Mucosa of descending colon (tissue), 3 donors: ENCODE measurements around the gene AGAP3. TPM values are rescaled to one million over a fixed set of nuclear protein-coding genes. Genes with fewer than 3 reads are reported as not detected.

Experiments used
- ATAC-seq: fragments of 200-7000 bp; cut with Tn5 transposase; one replicate; pipeline ENCODE4 v1.9.1; 2020; ENCODE audit warnings: mild to moderate bottlenecking, moderate library complexity
- DNase-seq, 3 donors: peaks; one replicate each; pipeline ENCODE4 v3.0.0-alpha.2; 2020
- H3K36me3 ChIP-seq: fragments of 200-600 bp; one replicate; pipeline ENCODE4 v1.8.0; 2021; ENCODE audit warnings: low read depth, mild to moderate bottlenecking
- H3K4me1 ChIP-seq: fragments of 200-600 bp; one replicate; pipeline ENCODE4 v1.8.0; 2021; ENCODE audit warnings: low read depth, mild to moderate bottlenecking
- H3K4me3 ChIP-seq: fragments of 200-600 bp; one replicate; pipeline ENCODE4 v1.8.0; 2021; ENCODE audit warnings: mild to moderate bottlenecking
- H3K9me3 ChIP-seq: fragments of 200-600 bp; one replicate; pipeline ENCODE4 v1.8.0; 2021; ENCODE audit warnings: mild to moderate bottlenecking
- CTCF ChIP-seq: fragments of 200-600 bp; IDR thresholded peaks from one replicate; pipeline ENCODE4 v1.8.0; 2022; ENCODE audit warnings: antibody characterized with exemption, mild to moderate bottlenecking
- intact Hi-C, 2 donors: fragments of 100-400 bp; cut with DNase I in 1 of 2; cut with micrococcal nuclease in 1 of 2; formaldehyde crosslinking; loops; one replicate each; pipeline versions ENCODE4 v1.11.0 to v1.11.1; 2022; cut with DNase I, micrococcal nuclease
- total RNA-seq, 3 donors: library from RNA; stranded (reverse); fragmentation: NEBNext Ultra II Directional in 2 of 3; extraction: Animal tissue kit (Norgen Biotek cat#: 25700) in 2 of 3; gene quantifications; one replicate each; pipeline versions ENCODE4 v1.2.1 to v1.2.4, GENCODE V29; 2021 to 2023
- donor health status: DM: no; HTN: no; CAD: no; lungs with moderate emphysema.
- donor health status: DM: no; HTN: no; CAD: no.
- donor health status: DM: no; HTN: yes; CAD: no.

Gene AGAP3
- total RNA-seq, 3 donors from 2014 or later: 39.7 to 116 (median 50.6) TPM

- Histone ChIP-seq H3K36me3 (no peaks in the 10 kb centered on the region), H3K4me1 (no peaks in the 10 kb centered on the region), H3K9me3 (no peaks in the 10 kb centered on the region), H3K4me3 (no peak overlapping the region)
- ATAC-seq: no peak
- TF ChIP-seq CTCF: no peak
- DNase-seq: no peak
- intact Hi-C loops: no loop called here
These were observed 48.7 kb downstream of the AGAP3 start for GRCh38 chr7:151134743-151135524.

GRCh38 chr7:151135525-151135845, 49.2 kb downstream of the AGAP3 start:
- no peaks in the 10 kb centered on the region for H3K9me3 ChIP-seq
- no peaks in the 10 kb centered on the region for H3K36me3 ChIP-seq

GRCh38 chr7:151135866-151136843, 49.9 kb downstream of the AGAP3 start:
- no peaks in the 10 kb centered on the region for H3K9me3 ChIP-seq
- H3K36me3 ChIP-seq: no peaks in the 10 kb centered on the region
- no peak overlapping the region for H3K4me3 ChIP-seq
- no peak for TF ChIP-seq CTCF
- no peak for DNase-seq
- ATAC-seq: no peak
- no peaks in the 10 kb centered on the region for H3K4me1 ChIP-seq
- intact Hi-C loops: no loop called here

More at GRCh38 chr7:151135525-151135845, 49.2 kb downstream of the AGAP3 start:
- Histone ChIP-seq H3K4me1 (no peaks in the 10 kb centered on the region), H3K4me3 (no peak overlapping the region)
- DNase-seq (no peak), ATAC-seq (no peak)
- intact Hi-C loops: no loop called here
- TF ChIP-seq CTCF: no peak

DNA sequence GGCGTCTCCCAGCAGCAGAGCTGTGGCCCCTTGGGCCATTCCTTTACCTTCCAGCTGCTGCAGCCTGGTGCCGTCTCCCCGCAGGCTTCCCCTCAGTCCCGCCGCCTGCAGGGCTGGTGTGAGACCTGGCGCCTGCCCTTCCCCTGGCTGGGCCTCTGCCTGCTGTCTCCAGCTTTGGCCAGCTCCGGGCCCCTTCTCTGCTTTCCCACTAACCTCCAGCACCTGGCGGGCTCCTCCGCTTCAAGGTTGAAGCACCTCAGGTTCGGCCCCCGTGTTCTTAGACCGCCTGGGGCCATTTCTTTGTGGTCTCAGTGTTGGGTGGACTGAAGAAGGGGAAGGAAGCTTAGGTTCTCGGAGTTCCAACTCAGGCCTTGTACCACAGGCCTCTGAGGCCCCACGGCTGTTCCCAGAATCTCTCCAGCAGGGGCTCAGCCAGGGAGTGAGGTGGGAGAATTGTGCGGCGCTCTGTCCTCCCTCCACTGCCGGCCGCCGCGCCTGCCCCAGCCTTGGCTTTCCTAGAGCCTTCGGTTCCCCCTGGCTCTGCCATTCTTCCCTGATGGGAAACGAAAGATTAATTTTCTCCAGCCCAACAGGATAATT, 50.9 kb downstream of the AGAP3 start:
- no peaks in the 10 kb centered on the region for H3K9me3 ChIP-seq
- DNase-seq: no peak
- ATAC-seq: no peak
- H3K4me1 ChIP-seq: no peaks in the 10 kb centered on the region
- no peak overlapping the region for H3K4me3 ChIP-seq
- H3K36me3 ChIP-seq: no peaks in the 10 kb centered on the region
- no peak for TF ChIP-seq CTCF
- intact Hi-C loops: no loop called here

GRCh38 chr7:151137791-151138152, 51.5 kb downstream of the AGAP3 start:
- no peaks in the 10 kb centered on the region for H3K9me3 ChIP-seq
- ATAC-seq (no peak), DNase-seq (no peak)
- no peaks in the 10 kb centered on the region for H3K36me3 ChIP-seq
- intact Hi-C loops: no loop called here
- no peak overlapping the region for H3K4me3 ChIP-seq
- no peak for TF ChIP-seq CTCF
- no peaks in the 10 kb centered on the region for H3K4me1 ChIP-seq
